H9 (cell line): ENCODE data around the gene SLC44A1. TPM values are rescaled to one million over a fixed set of nuclear protein-coding genes. Genes with fewer than 3 reads are reported as not detected.

ENCODE experiments used
- DNase-seq: peaks from one replicate; pipeline ENCODE4 v3.0.0-alpha.2; 2017
- H2AFZ ChIP-seq: one replicate; pipeline ENCODE4 v1.6.1; 2013; ENCODE audit warnings: mild to moderate bottlenecking, low read length, control low read depth, moderate library complexity
- H2AK5ac ChIP-seq: 2 replicates; pipeline ENCODE4 v1.6.1; 2013; ENCODE audit warnings: low read length, control low read depth, mixed read lengths; ENCODE audit not compliant: insufficient read length
- H2BK120ac ChIP-seq: one replicate; pipeline ENCODE4 v1.6.1; 2013; ENCODE audit warnings: low read depth, mild to moderate bottlenecking, low read length, control low read depth, inconsistent platforms; ENCODE audit not compliant: poor library complexity, severe bottlenecking
- H2BK12ac ChIP-seq: 2 replicates; pipeline ENCODE4 v1.6.1; 2013; ENCODE audit warnings: low read length, control low read depth, mixed read lengths, low read depth; ENCODE audit not compliant: insufficient read length
- H2BK15ac ChIP-seq: 2 replicates; pipeline ENCODE4 v1.6.1; 2013; ENCODE audit warnings: low read depth, low read length, control low read depth
- H2BK20ac ChIP-seq: one replicate; pipeline ENCODE4 v1.6.1; 2013; ENCODE audit warnings: low read depth, mild to moderate bottlenecking, low read length, control low read depth, inconsistent platforms; ENCODE audit not compliant: poor library complexity, severe bottlenecking
- H2BK5ac ChIP-seq: 2 replicates; pipeline ENCODE4 v1.6.1; 2013; ENCODE audit warnings: low read length, control low read depth, mixed read lengths; ENCODE audit not compliant: insufficient read length
- H3K14ac ChIP-seq: 2 replicates; pipeline ENCODE4 v1.6.1; 2013; ENCODE audit warnings: low read length, control low read depth; ENCODE audit not compliant: insufficient read depth
- H3K18ac ChIP-seq: 2 replicates; pipeline ENCODE4 v1.6.1; 2013; ENCODE audit warnings: low read depth, mild to moderate bottlenecking, mixed read lengths, low read length, control low read depth; ENCODE audit not compliant: insufficient read length
- H3K23ac ChIP-seq: 2 replicates; pipeline ENCODE4 v1.6.1; 2013; ENCODE audit warnings: low read length, control low read depth, mixed read lengths, low read depth; ENCODE audit not compliant: insufficient read length
- H3K23me2 ChIP-seq: 2 replicates; pipeline ENCODE4 v1.6.1; 2013; ENCODE audit warnings: low read depth, mild to moderate bottlenecking, mixed read lengths, low read length, control low read depth; ENCODE audit not compliant: insufficient read length, poor library complexity, severe bottlenecking
- H3K27ac ChIP-seq: 2 replicates; pipeline ENCODE4 v1.5.1; 2013; ENCODE audit warnings: low read length, control low read depth, mixed read lengths, low read depth; ENCODE audit not compliant: insufficient read length
- H3K27me3 ChIP-seq: 2 replicates; pipeline ENCODE4 v1.6.1; 2013; ENCODE audit warnings: low read length, control low read depth, inconsistent platforms; ENCODE audit not compliant: insufficient read depth
- H3K4ac ChIP-seq: 2 replicates; pipeline ENCODE4 v1.6.1; 2013; ENCODE audit warnings: low read depth, mild to moderate bottlenecking, control low read depth, inconsistent platforms, low read length, moderate library complexity
- H3K4me1 ChIP-seq: 2 replicates; pipeline ENCODE4 v1.6.1; 2013; ENCODE audit warnings: low read length, control low read depth, inconsistent platforms; ENCODE audit not compliant: insufficient read depth
- H3K4me2 ChIP-seq: 2 replicates; pipeline ENCODE4 v1.6.1; 2013; ENCODE audit warnings: low read length, control low read depth, mixed read lengths; ENCODE audit not compliant: insufficient read length, insufficient read depth
- H3K56ac ChIP-seq: 2 replicates; pipeline ENCODE4 v1.6.1; 2013; ENCODE audit warnings: low read depth, mild to moderate bottlenecking, mixed read lengths, low read length, control low read depth; ENCODE audit not compliant: insufficient read length
- H3K79me1 ChIP-seq: 2 replicates; pipeline ENCODE4 v1.6.1; 2013; ENCODE audit warnings: low read depth, mild to moderate bottlenecking, moderate library complexity, low read length, control low read depth, inconsistent platforms; ENCODE audit not compliant: insufficient read depth, poor library complexity, severe bottlenecking
- H3K79me2 ChIP-seq: 2 replicates; pipeline ENCODE4 v1.6.1; 2013; ENCODE audit warnings: low read length, control low read depth, inconsistent platforms; ENCODE audit not compliant: insufficient read depth
- H3K9ac ChIP-seq: 2 replicates; pipeline ENCODE4 v1.6.1; 2013; ENCODE audit warnings: low read length, control low read depth, mixed read lengths; ENCODE audit not compliant: insufficient read length; ENCODE audit errors: extremely low read depth
- H3K9me3 ChIP-seq: one replicate; pipeline ENCODE4 v1.6.1; 2013; ENCODE audit warnings: low read depth, low read length, inconsistent platforms; ENCODE audit not compliant: control insufficient read depth
- H3T11ph ChIP-seq: one replicate; pipeline ENCODE4 v1.6.1; 2013; ENCODE audit warnings: mild to moderate bottlenecking, low read length, control low read depth, inconsistent platforms
- H4K20me1 ChIP-seq: one replicate; pipeline ENCODE4 v1.6.1; 2013; ENCODE audit not compliant: control insufficient read depth, insufficient read length, insufficient read depth
- H4K5ac ChIP-seq: 2 replicates; pipeline ENCODE4 v1.6.1; 2013; ENCODE audit warnings: low read depth, mild to moderate bottlenecking, mixed read lengths, low read length, control low read depth; ENCODE audit not compliant: insufficient read length
- H4K8ac ChIP-seq: replicated peaks from 2 replicates; pipeline ENCODE4 v1.6.1; 2013; ENCODE audit warnings: low read length, control low read depth, mixed read lengths, low read depth; ENCODE audit not compliant: insufficient read length
- H4K91ac ChIP-seq: 2 replicates; pipeline ENCODE4 v1.6.1; 2013; ENCODE audit warnings: low read depth, mild to moderate bottlenecking, moderate library complexity, mixed read lengths, low read length, control low read depth; ENCODE audit not compliant: insufficient read length
- H3K27ac Mint-ChIP-seq, 3 experiments: 2 replicates in 2 of 3; 3 replicates in 1 of 3; pipeline ENCODE4 v1.8.0; 2020 to 2021; ENCODE audit warnings: mixed read lengths in 3 of 3, mild to moderate bottlenecking in 1 of 3, moderate library complexity in 1 of 3
- H3K27me3 Mint-ChIP-seq: 2 replicates; pipeline ENCODE4 v1.8.0; 2021; ENCODE audit warnings: low read depth, mild to moderate bottlenecking, moderate library complexity, mixed read lengths
- H3K36me3 Mint-ChIP-seq, 3 experiments: 2 replicates in 2 of 3; 3 replicates in 1 of 3; pipeline ENCODE4 v1.8.0; 2020 to 2021; ENCODE audit warnings: low read depth in 3 of 3, mixed read lengths in 3 of 3; ENCODE audit not compliant: insufficient read depth in 1 of 3
- H3K4me1 Mint-ChIP-seq, 2 experiments: 2 replicates each; pipeline ENCODE4 v1.8.0; 2020; ENCODE audit warnings: mixed read lengths in 2 of 2
- H3K4me3 Mint-ChIP-seq, 2 experiments: 2 replicates in 1 of 2; 3 replicates in 1 of 2; pipeline ENCODE4 v1.8.0; 2020 to 2021; ENCODE audit warnings: mild to moderate bottlenecking in 2 of 2, mixed read lengths in 2 of 2, moderate library complexity in 1 of 2
- H3K9me3 Mint-ChIP-seq, 2 experiments: 2 replicates in 1 of 2; 3 replicates in 1 of 2; pipeline ENCODE4 v1.8.0; 2020; ENCODE audit warnings: mild to moderate bottlenecking in 2 of 2, mixed read lengths in 2 of 2, moderate library complexity in 1 of 2
- CTCF ChIP-seq: fragments of 200-600 bp; sonication (generic); conservative IDR thresholded peaks from 3 replicates; pipeline ENCODE4 v1.8.0; 2021; ENCODE audit warnings: antibody characterized with exemption, mild to moderate bottlenecking
- WGBS: extraction: QIAGEN DNeasy Blood & Tissue Kit; methylation state at CpG from one replicate; pipeline ENCODE4 v1.1.7; 2013; ENCODE audit warnings: missing lambda C conversion rate, low lambda C conversion rate, mixed read lengths; ENCODE audit not compliant: insufficient read length; ENCODE audit errors: extremely low coverage; 5-methylcytosine and 5-hydroxymethylcytosine counted together
- total RNA-seq: library from RNA; stranded (reverse); gene quantifications from 2 replicates; pipeline ENCODE4 v1.2.1, GENCODE V29; 2021

Gene SLC44A1
- total RNA-seq, 1 experiment from 2014 or later = 60.7 TPM

GRCh38 chr9:105437704-105438103 is 193.3 kb downstream of the SLC44A1 start:
- Histone ChIP-seq H2BK5ac (no peak overlapping the region), H3K4ac (no peak overlapping the region), H2AK5ac (no peak overlapping the region), H3K56ac (no peak overlapping the region), H3K27me3 (no peaks in the 10 kb centered on the region), H3K4me2 (no peak overlapping the region), H3K9ac (no peak overlapping the region), H4K20me1 (no peaks in the 10 kb centered on the region), H3K14ac (no peak overlapping the region), H3K79me2 (no peaks in the 10 kb centered on the region), H2BK20ac (no peak overlapping the region), H3K23ac (no peak overlapping the region), H2AFZ (no peak overlapping the region), H3K9me3 (no peaks in the 10 kb centered on the region), H3K18ac (no peak overlapping the region), H3K4me1 (no peaks in the 10 kb centered on the region), H3K79me1 (no peaks in the 10 kb centered on the region), H4K8ac (no peak overlapping the region), H3K23me2 (no peaks in the 10 kb centered on the region), H3K27ac (no peak overlapping the region), H4K5ac (no peak overlapping the region), H4K91ac (no peak overlapping the region), H2BK12ac (no peak overlapping the region), H3T11ph (no peak overlapping the region), H2BK120ac (no peak overlapping the region), H2BK15ac (no peak overlapping the region)
- TF ChIP-seq CTCF = no peak
- H3K9me3 Mint-ChIP-seq = peaks cover 0 to 5% of the 10 kb centered on the region in 2 experiments; a peak in 4 of 5 replicates
- H3K4me3 Mint-ChIP-seq = no peak overlapping the region
- H3K27me3 Mint-ChIP-seq = no peaks in the 10 kb centered on the region; the same call in 1 of the 2 replicates
- no CpG with 5 or more reads among the region's 1 CpG for WGBS
- H3K27ac Mint-ChIP-seq = no peak overlapping the region
- DNase-seq = no peak
- peaks cover 12% of the 10 kb centered on the region in 2 experiments for H3K4me1 Mint-ChIP-seq
- peaks cover 0 to 9% (median 3%) of the 10 kb centered on the region in 3 experiments; a peak in 2 of 7 replicates for H3K36me3 Mint-ChIP-seq
